HTR-8/SVneo (cell line): ENCODE data around the gene LIMS2.

Experiments
- DNase-seq: peaks from one replicate; pipeline ENCODE4 v3.0.0; 2011; ENCODE audit warnings: low spot score, mixed read lengths; ENCODE audit not compliant: insufficient read length
- FAIRE-seq: peaks from 2 replicates; lab custom pipeline; 2011; peaks lifted over from hg19 to GRCh38; lab: Jason Lieb, UNC

LIMS2 gene

DNA sequence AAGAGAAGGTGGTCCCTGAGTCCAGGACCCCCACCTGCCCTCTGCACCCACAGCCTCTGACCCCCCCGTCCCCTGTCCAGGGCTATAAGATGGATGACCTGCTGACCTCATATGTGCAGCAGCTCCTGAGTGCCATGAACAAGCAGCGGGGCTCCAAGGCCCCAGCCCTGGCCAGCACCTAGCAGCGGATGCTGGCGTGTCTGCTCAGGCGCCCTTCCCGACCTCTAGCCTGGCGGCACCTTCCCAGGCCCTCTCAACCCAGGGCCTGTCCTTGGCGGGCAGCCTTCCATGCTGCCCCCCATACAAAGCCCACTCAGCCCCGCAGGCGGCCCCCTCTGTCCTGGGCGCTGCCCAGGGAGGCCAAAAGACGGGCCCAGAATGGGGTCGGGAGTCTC is 38.1 kb downstream of the LIMS2 start:
- DNase-seq: no peak
- no peak for FAIRE-seq

DNA sequence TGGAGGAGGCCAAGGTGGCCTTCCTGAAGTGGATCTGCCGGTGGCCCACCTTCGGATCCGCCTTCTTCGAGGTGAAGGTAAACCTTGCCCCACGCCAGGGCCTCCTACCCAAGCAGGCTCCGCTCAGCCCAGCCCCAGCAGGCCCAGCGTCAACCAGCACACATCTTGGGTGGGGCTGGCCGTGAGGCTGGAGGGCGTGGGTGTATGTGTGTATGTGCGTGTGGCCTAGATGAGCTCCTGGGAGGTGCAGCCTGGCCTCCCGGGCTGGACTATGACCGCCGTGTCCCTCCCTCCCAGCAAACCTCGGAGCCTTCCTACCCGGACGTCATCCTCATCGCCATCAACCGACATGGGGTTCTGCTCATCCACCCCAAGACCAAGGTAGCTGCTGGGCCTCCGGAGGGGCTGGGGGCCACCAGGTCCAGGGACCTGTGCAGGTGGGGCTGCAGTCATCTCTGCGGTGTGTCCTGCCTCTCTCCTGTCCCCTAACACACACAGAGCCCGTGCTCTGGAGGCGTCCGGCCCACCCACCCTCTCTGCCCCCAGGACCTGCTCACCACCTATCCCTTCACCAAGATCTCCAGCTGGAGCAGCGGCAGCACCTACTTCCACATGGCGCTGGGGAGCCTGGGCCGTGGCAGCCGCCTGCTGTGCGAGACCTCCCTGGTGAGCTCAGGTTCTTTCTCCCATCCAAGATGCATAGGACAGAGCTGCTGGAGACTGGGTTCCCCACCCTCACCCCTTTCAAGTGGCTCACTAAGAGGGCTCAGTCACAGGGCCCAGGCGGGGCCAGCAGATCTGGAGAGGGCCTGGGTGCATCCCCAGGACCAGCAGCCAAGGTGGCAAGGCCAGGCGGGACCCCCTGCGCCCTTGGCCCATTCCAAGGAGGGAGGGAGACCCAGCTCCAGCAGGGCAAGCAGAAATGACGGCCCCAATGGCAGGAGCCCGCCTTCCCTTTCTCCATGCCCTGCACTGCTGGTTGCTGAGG is 38.8 kb downstream of the LIMS2 start:
- no peak for FAIRE-seq
- DNase-seq: no peak

GRCh38 chr2:127635380-127636237 is 39.7 kb downstream of the LIMS2 start:
- FAIRE-seq (no peak), DNase-seq (no peak)

DNA sequence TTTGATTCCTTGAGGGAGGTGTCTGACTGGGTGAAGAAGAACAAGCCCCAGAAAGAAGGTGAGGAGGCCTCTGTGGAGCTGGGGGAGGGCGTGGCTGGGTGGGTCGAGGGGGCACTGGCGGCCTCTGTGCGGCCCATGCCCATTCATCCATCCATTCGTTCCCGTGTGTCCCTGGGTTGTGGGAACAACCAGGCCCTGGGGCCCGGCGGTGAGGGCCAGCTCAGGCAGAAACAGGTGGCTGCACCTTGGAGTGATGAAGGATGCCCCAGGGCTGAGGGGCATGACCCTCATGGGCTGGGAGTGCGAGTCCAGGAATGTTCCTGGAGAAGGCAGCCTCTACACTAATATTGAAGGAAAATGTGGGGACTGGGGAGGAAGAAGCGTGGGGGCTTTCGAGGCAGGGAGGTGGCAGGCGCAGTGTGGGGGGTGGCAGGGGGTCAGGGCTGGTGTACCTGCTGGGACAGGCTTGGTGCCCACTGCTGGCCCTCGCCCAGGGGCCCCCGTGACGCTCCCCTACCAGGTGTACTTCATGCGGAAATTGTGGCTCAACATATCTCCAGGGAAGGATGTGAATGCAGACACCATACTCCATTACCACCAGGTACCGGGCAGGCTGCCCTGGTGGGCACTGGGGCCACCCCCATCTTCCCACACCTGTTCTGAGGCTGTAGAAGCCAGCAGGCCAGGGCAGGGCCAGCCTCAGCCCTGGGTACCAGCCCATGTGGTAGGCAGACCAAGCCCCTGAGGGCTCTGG is 40.5 kb downstream of the LIMS2 start:
- DNase-seq (no peak), FAIRE-seq (no peak)

GRCh38 chr2:127634066-127634617 is 41.2 kb downstream of the LIMS2 start:
- no peak for FAIRE-seq
- DNase-seq: no peak

DNA sequence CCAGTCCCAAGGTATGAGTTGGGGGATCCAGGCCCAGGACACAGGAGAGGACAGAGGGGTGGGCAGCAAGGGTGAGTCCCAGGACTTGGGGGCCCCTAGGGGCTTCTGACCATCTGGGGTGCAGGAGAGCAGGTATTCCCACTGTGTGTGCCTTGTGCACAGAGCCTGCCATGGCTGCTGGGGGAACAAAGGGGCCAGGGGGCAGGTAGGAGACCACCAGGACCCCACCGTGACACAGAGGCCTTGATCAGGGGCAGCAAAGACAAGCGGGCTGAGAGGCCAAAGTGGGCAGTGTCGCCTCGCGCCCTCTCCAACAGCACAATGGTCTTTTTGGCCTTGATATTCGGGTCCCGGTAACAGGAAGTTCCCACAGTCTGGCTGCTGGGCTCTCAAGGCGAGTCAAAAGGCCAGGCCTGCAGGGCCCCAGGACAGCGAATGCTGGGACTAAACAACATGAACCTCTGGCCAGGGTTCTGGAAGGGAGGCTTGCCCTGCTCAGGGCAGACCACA is 41.7 kb downstream of the LIMS2 start:
- FAIRE-seq: no peak
- no peak for DNase-seq

DNA sequence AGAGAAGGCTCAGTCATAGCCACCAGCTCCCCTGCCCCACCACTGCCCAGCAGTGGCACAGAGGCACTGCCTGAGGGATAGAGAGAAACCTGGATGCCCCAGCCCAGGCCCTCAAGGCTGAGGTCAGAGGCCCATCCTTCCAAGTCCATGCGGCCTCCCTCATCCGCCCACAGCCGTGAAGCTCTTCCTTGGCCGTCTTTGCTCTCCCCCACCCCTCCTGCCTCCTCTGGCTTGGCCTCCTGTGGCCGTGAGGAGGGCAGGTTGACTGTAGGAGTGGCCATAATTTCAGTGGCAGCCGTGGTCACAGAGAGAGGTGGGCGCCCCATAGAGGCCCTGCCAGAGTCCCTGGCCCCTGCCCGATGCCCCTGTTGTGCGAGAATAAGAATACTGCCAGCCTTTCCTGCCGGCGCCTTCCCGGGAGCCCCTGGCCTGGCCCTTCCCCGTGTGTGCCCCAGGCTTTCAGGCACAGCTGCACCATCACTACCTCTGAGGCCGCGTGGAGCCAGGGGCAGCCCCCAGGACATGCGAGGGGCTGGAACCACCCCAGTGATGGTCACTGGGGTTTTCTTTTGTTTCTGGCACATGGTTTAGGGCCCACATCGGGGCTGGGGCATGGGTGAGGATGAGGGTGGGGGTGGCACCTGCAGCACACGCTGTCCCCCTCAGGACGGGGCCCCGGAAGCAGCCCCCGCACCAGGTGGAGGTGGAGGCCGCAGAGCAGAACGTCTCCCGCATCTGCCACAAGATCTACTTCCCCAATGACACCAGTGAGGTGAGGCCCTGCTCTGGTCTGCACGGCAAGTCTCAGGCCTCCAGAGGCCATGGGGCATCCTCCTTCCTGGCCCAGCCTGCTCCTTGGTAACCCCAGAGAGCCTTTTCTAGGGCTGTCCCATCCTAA is 42.5 kb downstream of the LIMS2 start:
- no peak for DNase-seq
- no peak for FAIRE-seq

DNA sequence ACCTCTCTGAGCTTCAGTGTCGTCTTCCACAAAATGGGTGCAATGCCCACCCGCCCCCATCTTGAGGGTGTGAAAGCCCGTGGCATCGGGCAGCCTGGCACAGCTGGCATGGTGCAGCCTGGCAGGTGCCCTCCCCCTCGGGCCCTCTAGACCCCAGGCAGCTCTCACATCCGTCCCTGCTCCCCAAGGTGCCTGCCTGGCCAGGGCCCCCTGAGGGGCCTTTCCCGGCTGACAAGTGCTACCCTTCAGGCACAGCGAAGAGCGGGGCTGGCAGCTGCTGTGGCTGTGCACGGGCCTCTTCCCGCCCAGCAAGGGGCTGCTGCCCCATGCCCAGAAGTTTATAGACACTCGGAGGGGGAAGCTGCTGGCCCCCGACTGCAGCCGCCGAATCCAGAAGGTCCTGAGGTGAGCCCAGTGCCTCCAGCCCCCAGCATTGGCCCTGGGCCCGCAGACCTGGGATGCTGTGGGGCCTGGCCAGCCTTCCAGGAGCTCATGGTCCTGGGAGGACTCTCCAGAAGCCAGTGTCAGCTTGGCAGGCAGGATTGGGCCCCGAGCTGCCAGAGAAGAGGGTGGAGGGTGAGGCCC is 43.2 kb downstream of the LIMS2 start:
- DNase-seq (no peak), FAIRE-seq (no peak)

DNA sequence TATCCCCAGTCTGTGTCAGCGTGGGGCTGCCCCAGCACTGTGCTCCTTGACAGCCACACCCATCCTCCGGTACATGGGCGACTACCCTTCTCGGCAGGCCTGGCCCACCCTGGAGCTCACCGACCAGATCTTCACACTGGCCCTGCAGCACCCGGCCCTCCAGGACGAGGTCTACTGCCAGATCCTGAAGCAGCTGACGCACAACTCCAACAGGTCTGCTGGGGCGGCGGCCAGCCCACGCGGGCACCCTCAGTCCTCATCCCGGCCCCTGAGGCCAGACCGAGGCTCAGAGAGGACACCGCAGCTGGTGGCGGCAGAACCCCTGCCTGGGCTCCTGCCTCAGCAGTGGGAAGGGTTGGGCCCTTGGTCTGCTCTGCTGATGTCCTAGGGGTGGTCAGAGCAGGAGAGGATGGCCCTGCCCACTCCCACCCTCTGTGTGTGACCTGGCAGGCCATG is 43.8 kb downstream of the LIMS2 start:
- FAIRE-seq (no peak), DNase-seq (no peak)

GRCh38 chr2:127630864-127631540 is 44.3 kb downstream of the LIMS2 start:
- DNase-seq (no peak), FAIRE-seq (no peak)

GRCh38 chr2:127630096-127630863 is 45.0 kb downstream of the LIMS2 start:
- no peak for FAIRE-seq
- DNase-seq: no peak

DNA sequence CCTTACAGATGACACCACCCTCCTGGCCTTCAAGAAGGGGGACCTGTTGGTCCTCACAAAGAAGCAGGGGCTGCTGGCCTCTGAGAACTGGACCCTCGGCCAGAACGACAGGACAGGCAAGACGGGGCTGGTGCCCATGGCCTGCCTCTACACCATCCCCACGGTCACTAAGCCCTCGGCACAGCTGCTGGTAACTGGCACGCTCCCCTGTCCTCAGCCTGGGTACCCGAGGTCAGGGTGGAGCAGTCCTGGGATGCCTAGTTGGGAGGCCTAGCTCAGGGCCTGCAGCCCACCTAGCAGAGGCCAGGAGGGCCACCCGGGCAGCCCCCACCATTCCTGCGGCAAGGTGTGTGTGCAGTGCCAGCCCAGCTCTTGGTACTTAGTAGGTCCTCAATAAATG is 45.7 kb downstream of the LIMS2 start:
- no peak for DNase-seq
- no peak for FAIRE-seq

- DNase-seq: no peak
- FAIRE-seq: no peak
Observed at GRCh38 chr2:127628767-127629614, 46.3 kb downstream of the LIMS2 start.

DNA sequence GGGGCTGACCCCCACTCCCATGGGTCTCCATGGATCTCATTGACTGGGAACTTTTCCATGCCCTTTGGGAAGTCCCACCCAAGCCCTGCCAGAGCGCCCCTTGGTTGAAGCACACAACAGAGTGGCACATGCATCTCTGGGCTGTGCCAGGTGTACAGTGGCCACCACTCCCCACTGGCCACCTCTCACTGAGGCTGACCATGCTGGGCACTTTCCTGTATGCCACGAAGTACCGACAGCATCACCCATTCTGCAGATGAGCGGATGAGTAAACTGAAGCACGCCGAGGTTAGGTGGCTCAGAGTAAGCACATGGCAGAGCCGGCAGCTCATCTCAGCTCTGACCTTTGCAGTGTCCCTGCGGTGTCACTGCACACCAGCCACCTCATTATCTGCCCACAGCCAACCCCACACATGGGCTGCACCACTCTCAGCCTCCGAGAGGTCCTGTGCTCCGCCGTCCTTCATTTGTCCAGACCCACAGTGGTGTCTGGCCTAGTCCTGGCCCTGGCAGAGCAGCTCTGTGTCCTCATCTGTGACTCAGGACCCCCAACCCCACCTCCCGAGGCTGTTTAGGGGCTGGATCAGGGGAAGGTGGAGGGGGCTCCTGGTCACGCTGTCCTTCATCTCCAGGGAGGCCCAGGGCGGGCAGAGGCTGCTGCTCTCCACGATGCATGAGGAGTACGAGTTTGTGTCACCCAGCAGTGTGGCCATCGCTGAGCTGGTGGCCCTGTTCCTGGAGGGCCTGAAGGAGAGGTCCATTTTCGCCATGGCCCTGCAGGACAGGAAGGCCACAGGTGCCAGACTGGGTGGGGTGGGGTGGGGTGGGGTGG is 47.4 kb downstream of the LIMS2 start:
- no peak for DNase-seq
- FAIRE-seq: no peak

- no peak for DNase-seq
- FAIRE-seq: no peak
Observed at GRCh38 chr2:127626917-127627739, 48.2 kb downstream of the LIMS2 start.
